ENCODE measurements around the gene C11orf52. TPM values are rescaled to one million over a fixed set of nuclear protein-coding genes. Genes with fewer than 3 reads are reported as not detected.

C11orf52 gene
- total and polyA plus RNA-seq, 8 donors = 9.3 to 23.3 (median 12.6) TPM

- no peak for TF ChIP-seq CTCF (IDR thresholded peaks at IDR 0.05)
- 76 to 78% methylated on average over 7 of the region's 7 CpGs for WGBS, 2 donors
- H3K9me3 ChIP-seq = no peaks in the 10 kb centered on the region
- DNase-seq = no peak
- peaks cover 0 to 7% (median 5%) of the 10 kb centered on the region in 3 donors for H3K4me1 ChIP-seq
- H3K36me3 ChIP-seq = no peaks in the 10 kb centered on the region
- no peaks in the 10 kb centered on the region for H3K27me3 ChIP-seq
- peak overlapping the region in 1 of 4 donors; percentile 80 for H3K4me3 ChIP-seq
- FAIRE-seq = no peak
- intact Hi-C loops (cut with DNase I) = loop anchor here in 1 of 3 donors (10.0 kb wide), 1 partner anchor 47 kb away; no protein-coding TSS in a partner anchor
- ATAC-seq = peak in 1 of 4 donors; percentile 4
- no peak overlapping the region for H3K27ac ChIP-seq
Measured at GRCh38 chr11:111937844-111938243, 19.1 kb downstream of the C11orf52 start.

GRCh38 chr11:111938687-111939160 lies 20.0 kb downstream of the C11orf52 start:
- ATAC-seq (peak in 1 of 4 donors; percentile 21), DNase-seq (no peak), FAIRE-seq (no peak)
- Histone ChIP-seq H3K27me3 (no peaks in the 10 kb centered on the region), H3K9me3 (no peaks in the 10 kb centered on the region), H3K4me1 (peaks cover 0 to 7% (median 5%) of the 10 kb centered on the region in 3 donors), H3K4me3 (no peak overlapping the region), H3K27ac (no peak overlapping the region), H3K36me3 (no peaks in the 10 kb centered on the region)
- no peak for TF ChIP-seq CTCF (IDR thresholded peaks at IDR 0.05)
- 64 to 69% methylated on average over 7 of the region's 7 CpGs for WGBS, 2 donors
- intact Hi-C loops (cut with DNase I) = loop anchor here in 1 of 3 donors (10.0 kb wide), 1 partner anchor 46 kb away; no protein-coding TSS in a partner anchor

- intact Hi-C loops (cut with DNase I) = loop anchor here in 1 of 3 donors (10.0 kb wide), 1 partner anchor 45 kb away; no protein-coding TSS in a partner anchor
- Histone ChIP-seq H3K27me3 (no peaks in the 10 kb centered on the region), H3K36me3 (no peaks in the 10 kb centered on the region), H3K9me3 (no peaks in the 10 kb centered on the region), H3K27ac (no peak overlapping the region), H3K4me3 (no peak overlapping the region), H3K4me1 (peaks cover 0 to 7% (median 5%) of the 10 kb centered on the region in 3 donors)
- no peak for TF ChIP-seq CTCF (IDR thresholded peaks at IDR 0.05)
- no peak for ATAC-seq
- no peak for DNase-seq
- no peak for FAIRE-seq
- WGBS, 2 donors = 71 to 72% methylated on average over 4 of the region's 4 CpGs
Measured at GRCh38 chr11:111939836-111940604, 21.3 kb downstream of the C11orf52 start.

GRCh38 chr11:111941963-111942362 lies 23.2 kb downstream of the C11orf52 start:
- no peak for TF ChIP-seq CTCF (IDR thresholded peaks at IDR 0.05)
- FAIRE-seq = no peak
- Histone ChIP-seq H3K27me3 (no peaks in the 10 kb centered on the region), H3K36me3 (no peaks in the 10 kb centered on the region), H3K4me3 (no peak overlapping the region), H3K4me1 (no peaks in the 10 kb centered on the region), H3K27ac (no peak overlapping the region), H3K9me3 (no peaks in the 10 kb centered on the region)
- no peak for ATAC-seq
- no peak for DNase-seq
- intact Hi-C loops (cut with DNase I) = no loop called here
- WGBS, 2 donors = 66 to 71% methylated on average over 5 of the region's 5 CpGs

- Histone ChIP-seq H3K27me3 (no peaks in the 10 kb centered on the region), H3K27ac (no peak overlapping the region), H3K4me1 (no peaks in the 10 kb centered on the region), H3K9me3 (no peaks in the 10 kb centered on the region), H3K36me3 (no peaks in the 10 kb centered on the region), H3K4me3 (no peak overlapping the region)
- 95 to 96% methylated on average over 7 of the region's 7 CpGs for WGBS, 2 donors
- intact Hi-C loops (cut with DNase I) = no loop called here
- ATAC-seq (no peak), DNase-seq (no peak), FAIRE-seq (no peak)
- TF ChIP-seq CTCF (IDR thresholded peaks at IDR 0.05) = no peak
Measured at GRCh38 chr11:111942829-111943228, 24.1 kb downstream of the C11orf52 start.

Data from pancreas (tissue), 10 donors.